WTC11 (cell line): ENCODE measurements around the gene CACNA2D4. TPM values are rescaled to one million over a fixed set of nuclear protein-coding genes. Genes with fewer than 3 reads are reported as not detected.

ENCODE experiments used
- ATAC-seq: fragments of 200-7000 bp; cut with Tn5 transposase; 2 replicates; pipeline ENCODE4 v1.10.0; 2021; ENCODE audit warnings: mild to moderate bottlenecking, moderate library complexity
- CTCF ChIA-PET: fragments of 300-600 bp; sonication (Branson Sonifier 250); formaldehyde crosslinking; loops from one replicate; lab custom pipeline; 2021; ENCODE audit warnings: antibody characterized with exemption; lab: Charles Lee
- POLR2A ChIA-PET: fragments of 350-600 bp; sonication (Branson Sonifier 250); formaldehyde crosslinking; loops from one replicate; lab custom pipeline; 2021; ENCODE audit warnings: antibody characterized with exemption; lab: Charles Lee
- DNase-seq: peaks from one replicate; pipeline ENCODE4 v3.0.0; 2021; ENCODE audit warnings: low spot score
- H3K27ac Mint-ChIP-seq: 2 replicates; pipeline ENCODE4 v1.8.0; 2021; ENCODE audit warnings: mixed read lengths
- H3K27me3 Mint-ChIP-seq: 2 replicates; pipeline ENCODE4 v1.8.0; 2021; ENCODE audit warnings: low read depth, mild to moderate bottlenecking, moderate library complexity, mixed read lengths
- H3K36me3 Mint-ChIP-seq: 2 replicates; pipeline ENCODE4 v1.8.0; 2021; ENCODE audit warnings: mixed read lengths
- H3K4me1 Mint-ChIP-seq: 2 replicates; pipeline ENCODE4 v1.8.0; 2022; ENCODE audit warnings: mixed read lengths
- H3K4me3 Mint-ChIP-seq: 2 replicates; pipeline ENCODE4 v1.8.0; 2021; ENCODE audit warnings: mild to moderate bottlenecking, moderate library complexity, mixed read lengths
- H3K9me3 Mint-ChIP-seq: 2 replicates; pipeline ENCODE4 v1.8.0; 2021; ENCODE audit warnings: mixed read lengths
- ATF1 ChIP-seq: sonication (generic); formaldehyde crosslinking; IDR thresholded peaks from 2 replicates; pipeline ENCODE4 v1.8.1; 2023; ENCODE audit warnings: mild to moderate bottlenecking, moderate library complexity, missing genetic modification reagents
- GABPB1 ChIP-seq: sonication (generic); formaldehyde crosslinking; IDR thresholded peaks from 2 replicates; pipeline ENCODE4 v1.8.1; 2023; ENCODE audit warnings: mild to moderate bottlenecking, missing genetic modification reagents
- GRHL2 ChIP-seq: fragments of 250-450 bp; sonication (Bioruptor Pico); IDR thresholded peaks from 2 replicates; pipeline ENCODE4 v1.8.0; 2022; ENCODE audit warnings: mild to moderate bottlenecking, moderate library complexity; ENCODE audit not compliant: insufficient replicate concordance, severe bottlenecking
- GTF2I ChIP-seq: fragments of 250-450 bp; sonication (Bioruptor Pico); conservative IDR thresholded peaks from 2 replicates; pipeline ENCODE4 v1.4.0; 2021; ENCODE audit warnings: mild to moderate bottlenecking
- HMGA2 ChIP-seq: fragments of 250-450 bp; sonication (Bioruptor Pico); IDR thresholded peaks from 2 replicates; pipeline ENCODE4 v1.4.0; 2021; ENCODE audit warnings: mild to moderate bottlenecking, moderate library complexity
- IRF2 ChIP-seq: sonication (generic); formaldehyde crosslinking; IDR thresholded peaks from 2 replicates; pipeline ENCODE4 v1.8.0; 2022; ENCODE audit warnings: low read depth, missing genetic modification reagents, borderline replicate concordance
- NFE2L1 ChIP-seq: sonication (generic); formaldehyde crosslinking; IDR thresholded peaks from 2 replicates; pipeline ENCODE4 v1.8.1; 2023; ENCODE audit warnings: missing genetic modification reagents
- SOX15 ChIP-seq: fragments of 250-450 bp; sonication (Bioruptor Pico); IDR thresholded peaks from 2 replicates; pipeline ENCODE4 v1.9.0; 2021; ENCODE audit warnings: mild to moderate bottlenecking
- TEAD1 ChIP-seq: sonication (generic); formaldehyde crosslinking; IDR thresholded peaks from 2 replicates; pipeline ENCODE4 v1.8.0; 2022; ENCODE audit warnings: mild to moderate bottlenecking, missing genetic modification reagents
- ZNF263 ChIP-seq: sonication (generic); formaldehyde crosslinking; IDR thresholded peaks from 2 replicates; pipeline ENCODE4 v1.8.1; 2022; ENCODE audit warnings: low read depth, mild to moderate bottlenecking, moderate library complexity, missing genetic modification reagents
- ZNF317 ChIP-seq: sonication (generic); formaldehyde crosslinking; IDR thresholded peaks from 2 replicates; pipeline ENCODE4 v1.8.1; 2023; ENCODE audit warnings: low read depth, mild to moderate bottlenecking, moderate library complexity, missing genetic modification reagents, borderline replicate concordance
- ZNF396 ChIP-seq: fragments of 250-450 bp; sonication (Bioruptor Pico); IDR thresholded peaks from 2 replicates; pipeline ENCODE4 v1.8.0; 2021; ENCODE audit warnings: mild to moderate bottlenecking, moderate library complexity, borderline replicate concordance
- ZNF423 ChIP-seq: fragments of 250-450 bp; sonication (Bioruptor Pico); IDR thresholded peaks from 2 replicates; pipeline ENCODE4 v2.1.2; 2022; ENCODE audit warnings: mild to moderate bottlenecking, moderate library complexity
- ZNF532 ChIP-seq: fragments of 250-450 bp; sonication (Bioruptor Pico); IDR thresholded peaks from 2 replicates; pipeline ENCODE4 v1.9.0; 2021; ENCODE audit warnings: mild to moderate bottlenecking, borderline replicate concordance
- total RNA-seq: library from RNA; stranded (reverse); gene quantifications from 3 replicates; pipeline ENCODE4 v1.2.3, GENCODE V29; 2021
- TF ChIP-seq, protein P1 (sequence below): sonication (generic); formaldehyde crosslinking; IDR thresholded peaks from 2 replicates; pipeline ENCODE4 v1.8.0; 2022; ENCODE audit warnings: missing genetic modification reagents
- TF ChIP-seq, protein P2 (sequence below): sonication (generic); formaldehyde crosslinking; IDR thresholded peaks from 2 replicates; pipeline ENCODE4 v1.8.1; 2023; ENCODE audit warnings: mild to moderate bottlenecking, missing genetic modification reagents
- TF ChIP-seq, protein P3 (sequence below): fragments of 250-450 bp; sonication (Bioruptor Pico); IDR thresholded peaks from 2 replicates; pipeline ENCODE4 v1.9.0; 2021; ENCODE audit warnings: mild to moderate bottlenecking
- TF ChIP-seq, protein P4 (sequence below): fragments of 250-450 bp; sonication (Bioruptor Pico); IDR thresholded peaks from 2 replicates; pipeline ENCODE4 v1.8.0; 2021; ENCODE audit warnings: mild to moderate bottlenecking
- TF ChIP-seq, protein P5 (sequence below): sonication (generic); formaldehyde crosslinking; IDR thresholded peaks from 2 replicates; pipeline ENCODE4 v1.8.1; 2022; ENCODE audit warnings: missing genetic modification reagents, borderline replicate concordance

CACNA2D4 gene
- total RNA-seq, 1 experiment from 2014 or later: 0.04 TPM

DNA sequence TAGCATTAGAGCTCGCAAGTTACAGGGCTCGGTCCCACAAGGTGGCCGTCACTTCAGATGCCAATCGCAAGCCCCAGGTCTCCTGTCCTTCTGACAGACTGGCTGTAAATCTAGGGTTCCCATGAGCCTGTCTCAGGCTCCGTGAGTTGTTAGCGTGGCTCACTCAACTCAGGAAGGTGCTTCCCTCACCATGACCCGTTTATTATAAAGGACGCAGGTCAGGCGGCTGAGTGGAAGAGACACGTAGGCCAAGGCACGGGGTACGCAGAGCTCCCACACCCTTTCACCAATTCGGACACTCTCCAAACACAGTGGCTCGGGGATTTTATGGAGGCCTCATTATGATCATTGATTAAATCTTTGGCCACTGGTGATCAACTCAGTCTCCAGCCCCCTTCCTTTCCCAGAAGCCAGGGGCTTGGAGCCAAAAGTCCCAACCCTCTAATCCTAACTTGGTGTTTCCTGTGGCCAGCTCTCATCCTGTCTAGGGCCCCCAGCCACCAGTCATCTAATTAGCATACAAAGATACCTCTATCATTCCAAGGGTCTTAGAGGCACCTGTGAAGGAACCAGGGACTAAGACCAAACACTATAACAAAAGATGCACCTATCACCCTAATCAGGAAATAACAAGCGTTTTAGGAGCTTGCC, 123.9 kb downstream of the CACNA2D4 start:
- ATAC-seq (no peak), DNase-seq (no peak)
- CTCF ChIA-PET: interaction anchor here (1.0 to 7.0 kb wide), 10 partner anchors 37 to 242 kb away, joined by 3 to 119 read pairs (median 6); partner anchors contain the start of gene CACNA2D4
- Mint-ChIP-seq H3K4me3 (no peak overlapping the region), H3K9me3 (no peaks in the 10 kb centered on the region), H3K36me3 (no peaks in the 10 kb centered on the region), H3K4me1 (peaks cover 36% of the 10 kb centered on the region), H3K27me3 (no peaks in the 10 kb centered on the region; the same call in 1 of the 2 replicates), H3K27ac (no peak overlapping the region)
- POLR2A ChIA-PET: interaction anchor here (1.0 kb wide), 1 partner anchor 146 kb away, joined by 4 read pairs; no protein-coding TSS in a partner anchor
- TF ChIP-seq ZNF396 (CRISPR knock-in tag): no peak
- TF ChIP-seq, protein P1, sequence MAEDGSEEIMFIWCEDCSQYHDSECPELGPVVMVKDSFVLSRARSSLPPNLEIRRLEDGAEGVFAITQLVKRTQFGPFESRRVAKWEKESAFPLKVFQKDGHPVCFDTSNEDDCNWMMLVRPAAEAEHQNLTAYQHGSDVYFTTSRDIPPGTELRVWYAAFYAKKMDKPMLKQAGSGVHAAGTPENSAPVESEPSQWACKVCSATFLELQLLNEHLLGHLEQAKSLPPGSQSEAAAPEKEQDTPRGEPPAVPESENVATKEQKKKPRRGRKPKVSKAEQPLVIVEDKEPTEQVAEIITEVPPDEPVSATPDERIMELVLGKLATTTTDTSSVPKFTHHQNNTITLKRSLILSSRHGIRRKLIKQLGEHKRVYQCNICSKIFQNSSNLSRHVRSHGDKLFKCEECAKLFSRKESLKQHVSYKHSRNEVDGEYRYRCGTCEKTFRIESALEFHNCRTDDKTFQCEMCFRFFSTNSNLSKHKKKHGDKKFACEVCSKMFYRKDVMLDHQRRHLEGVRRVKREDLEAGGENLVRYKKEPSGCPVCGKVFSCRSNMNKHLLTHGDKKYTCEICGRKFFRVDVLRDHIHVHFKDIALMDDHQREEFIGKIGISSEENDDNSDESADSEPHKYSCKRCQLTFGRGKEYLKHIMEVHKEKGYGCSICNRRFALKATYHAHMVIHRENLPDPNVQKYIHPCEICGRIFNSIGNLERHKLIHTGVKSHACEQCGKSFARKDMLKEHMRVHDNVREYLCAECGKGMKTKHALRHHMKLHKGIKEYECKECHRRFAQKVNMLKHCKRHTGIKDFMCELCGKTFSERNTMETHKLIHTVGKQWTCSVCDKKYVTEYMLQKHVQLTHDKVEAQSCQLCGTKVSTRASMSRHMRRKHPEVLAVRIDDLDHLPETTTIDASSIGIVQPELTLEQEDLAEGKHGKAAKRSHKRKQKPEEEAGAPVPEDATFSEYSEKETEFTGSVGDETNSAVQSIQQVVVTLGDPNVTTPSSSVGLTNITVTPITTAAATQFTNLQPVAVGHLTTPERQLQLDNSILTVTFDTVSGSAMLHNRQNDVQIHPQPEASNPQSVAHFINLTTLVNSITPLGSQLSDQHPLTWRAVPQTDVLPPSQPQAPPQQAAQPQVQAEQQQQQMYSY (CRISPR knock-in tag): no peak
- TF ChIP-seq ZNF532: no peak
- TF ChIP-seq, protein P2, sequence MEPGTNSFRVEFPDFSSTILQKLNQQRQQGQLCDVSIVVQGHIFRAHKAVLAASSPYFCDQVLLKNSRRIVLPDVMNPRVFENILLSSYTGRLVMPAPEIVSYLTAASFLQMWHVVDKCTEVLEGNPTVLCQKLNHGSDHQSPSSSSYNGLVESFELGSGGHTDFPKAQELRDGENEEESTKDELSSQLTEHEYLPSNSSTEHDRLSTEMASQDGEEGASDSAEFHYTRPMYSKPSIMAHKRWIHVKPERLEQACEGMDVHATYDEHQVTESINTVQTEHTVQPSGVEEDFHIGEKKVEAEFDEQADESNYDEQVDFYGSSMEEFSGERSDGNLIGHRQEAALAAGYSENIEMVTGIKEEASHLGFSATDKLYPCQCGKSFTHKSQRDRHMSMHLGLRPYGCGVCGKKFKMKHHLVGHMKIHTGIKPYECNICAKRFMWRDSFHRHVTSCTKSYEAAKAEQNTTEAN: no peak
- TF ChIP-seq HMGA2: no peak
- TF ChIP-seq NFE2L1 (CRISPR knock-in tag): no peak
- TF ChIP-seq, protein P3, sequence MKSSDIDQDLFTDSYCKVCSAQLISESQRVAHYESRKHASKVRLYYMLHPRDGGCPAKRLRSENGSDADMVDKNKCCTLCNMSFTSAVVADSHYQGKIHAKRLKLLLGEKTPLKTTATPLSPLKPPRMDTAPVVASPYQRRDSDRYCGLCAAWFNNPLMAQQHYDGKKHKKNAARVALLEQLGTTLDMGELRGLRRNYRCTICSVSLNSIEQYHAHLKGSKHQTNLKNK (CRISPR knock-in tag): no peak
- no peak for TF ChIP-seq GABPB1 (CRISPR knock-in tag)
- TF ChIP-seq, protein P4, sequence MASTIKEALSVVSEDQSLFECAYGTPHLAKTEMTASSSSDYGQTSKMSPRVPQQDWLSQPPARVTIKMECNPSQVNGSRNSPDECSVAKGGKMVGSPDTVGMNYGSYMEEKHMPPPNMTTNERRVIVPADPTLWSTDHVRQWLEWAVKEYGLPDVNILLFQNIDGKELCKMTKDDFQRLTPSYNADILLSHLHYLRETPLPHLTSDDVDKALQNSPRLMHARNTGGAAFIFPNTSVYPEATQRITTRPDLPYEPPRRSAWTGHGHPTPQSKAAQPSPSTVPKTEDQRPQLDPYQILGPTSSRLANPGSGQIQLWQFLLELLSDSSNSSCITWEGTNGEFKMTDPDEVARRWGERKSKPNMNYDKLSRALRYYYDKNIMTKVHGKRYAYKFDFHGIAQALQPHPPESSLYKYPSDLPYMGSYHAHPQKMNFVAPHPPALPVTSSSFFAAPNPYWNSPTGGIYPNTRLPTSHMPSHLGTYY: no peak
- no peak for TF ChIP-seq TEAD1 (CRISPR knock-in tag)
- TF ChIP-seq SOX15: no peak
- TF ChIP-seq GTF2I (CRISPR knock-in tag): no peak
- TF ChIP-seq ATF1 (CRISPR knock-in tag): no peak
- TF ChIP-seq ZNF317 (CRISPR knock-in tag): no peak
- no peak for TF ChIP-seq GRHL2
- no peak for TF ChIP-seq ZNF263
- TF ChIP-seq, protein P5, sequence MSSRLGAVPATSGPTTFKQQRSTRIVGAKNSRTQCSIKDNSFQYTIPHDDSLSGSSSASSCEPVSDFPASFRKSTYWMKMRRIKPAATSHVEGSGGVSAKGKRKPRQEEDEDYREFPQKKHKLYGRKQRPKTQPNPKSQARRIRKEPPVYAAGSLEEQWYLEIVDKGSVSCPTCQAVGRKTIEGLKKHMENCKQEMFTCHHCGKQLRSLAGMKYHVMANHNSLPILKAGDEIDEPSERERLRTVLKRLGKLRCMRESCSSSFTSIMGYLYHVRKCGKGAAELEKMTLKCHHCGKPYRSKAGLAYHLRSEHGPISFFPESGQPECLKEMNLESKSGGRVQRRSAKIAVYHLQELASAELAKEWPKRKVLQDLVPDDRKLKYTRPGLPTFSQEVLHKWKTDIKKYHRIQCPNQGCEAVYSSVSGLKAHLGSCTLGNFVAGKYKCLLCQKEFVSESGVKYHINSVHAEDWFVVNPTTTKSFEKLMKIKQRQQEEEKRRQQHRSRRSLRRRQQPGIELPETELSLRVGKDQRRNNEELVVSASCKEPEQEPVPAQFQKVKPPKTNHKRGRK (CRISPR knock-in tag): no peak
- no peak for TF ChIP-seq IRF2 (CRISPR knock-in tag)
- no peak for TF ChIP-seq ZNF423 (CRISPR knock-in tag)
